ENCODE results near the gene CCNF.

CCNF gene

GRCh38 chr16:2507052-2507659 lies 77.9 kb downstream of the CCNF start:
- no peak for DNase-seq (ENCODE audit: low read depth)

GRCh38 chr16:2507665-2508064 lies 78.4 kb downstream of the CCNF start:
- DNase-seq (ENCODE audit: low read depth): no peak
